Natural killer cell (primary cell): Measurements from ENCODE around the gene SSBP2. TPM values are rescaled to one million over a fixed set of nuclear protein-coding genes. Genes with fewer than 3 reads are reported as not detected.

Experiments
- ATAC-seq, 3 donors: fragments of 150-1000 bp in 2 of 3; fragments of 200-7000 bp in 1 of 3; cut with Tn5 transposase; 1 replicate in 1 of 3; 2 replicates in 2 of 3; pipeline ENCODE4 v1.10.0; 2021; ENCODE audit warnings: mild to moderate bottlenecking in 2 of 3, moderate library complexity in 2 of 3
- DNase-seq, 2 donors: peaks; one replicate each; pipeline versions ENCODE4 v3.0.0 to v3.0.0-alpha.2; 2013 to 2021; ENCODE audit warnings: mixed read lengths in 1 of 2
- H3K27ac ChIP-seq: one replicate; pipeline ENCODE4 v1.5.1; 2013; ENCODE audit warnings: mild to moderate bottlenecking, low read length
- H3K27me3 ChIP-seq: one replicate; pipeline ENCODE4 v1.6.1; 2013; ENCODE audit warnings: low read length; ENCODE audit not compliant: control insufficient read depth, insufficient read depth
- H3K36me3 ChIP-seq: one replicate; pipeline ENCODE4 v1.6.1; 2013; ENCODE audit warnings: low read length; ENCODE audit not compliant: control insufficient read depth, insufficient read depth
- H3K4me1 ChIP-seq: one replicate; pipeline ENCODE4 v1.6.1; 2013; ENCODE audit warnings: low read length; ENCODE audit not compliant: control insufficient read depth, insufficient read depth
- H3K4me3 ChIP-seq: one replicate; pipeline ENCODE4 v1.5.1; 2013; ENCODE audit warnings: low read length
- H3K9me3 ChIP-seq: one replicate; pipeline ENCODE4 v1.6.1; 2013; ENCODE audit warnings: low read length; ENCODE audit not compliant: control insufficient read depth, insufficient read depth
- H3K27ac Mint-ChIP-seq, 2 donors: one replicate each; pipeline ENCODE4 v1.8.0; 2022; ENCODE audit warnings: mild to moderate bottlenecking in 2 of 2, mixed read lengths in 2 of 2, moderate library complexity in 1 of 2
- H3K27me3 Mint-ChIP-seq, 2 donors: one replicate each; pipeline ENCODE4 v1.8.0; 2022; ENCODE audit warnings: low read depth in 2 of 2, mixed read lengths in 2 of 2
- H3K36me3 Mint-ChIP-seq: one replicate; pipeline ENCODE4 v1.8.0; 2022; ENCODE audit warnings: mixed read lengths
- H3K4me1 Mint-ChIP-seq, 2 donors: one replicate each; pipeline ENCODE4 v1.8.0; 2022; ENCODE audit warnings: mixed read lengths in 2 of 2
- H3K4me3 Mint-ChIP-seq: one replicate; pipeline ENCODE4 v1.8.0; 2022; ENCODE audit warnings: mild to moderate bottlenecking, moderate library complexity, mixed read lengths
- H3K9me3 Mint-ChIP-seq, 2 donors: one replicate each; pipeline ENCODE4 v1.8.0; 2022; ENCODE audit warnings: mixed read lengths in 2 of 2
- CTCF ChIP-seq: fragments of 200-600 bp; IDR thresholded peaks from one replicate; pipeline ENCODE4 v1.8.0; 2022; ENCODE audit warnings: antibody characterized with exemption
- WGBS: methylation state at CpG from one replicate; pipeline ENCODE4 v1.1.7; 2013; ENCODE audit warnings: missing lambda C conversion rate; ENCODE audit not compliant: insufficient coverage; 5-methylcytosine and 5-hydroxymethylcytosine counted together
- intact Hi-C: fragments of 100-400 bp; cut with micrococcal nuclease; formaldehyde crosslinking; loops from one replicate; pipeline ENCODE4 v1.14.2; 2022
- total RNA-seq, 4 donors: library from RNA; stranded (reverse); fragments of 120-200 nt in 1 of 4; gene quantifications; one replicate each; pipeline versions ENCODE4 v1.2.3 to v1.2.4, GENCODE V29; 2013 to 2022

The SSBP2 gene
- total RNA-seq, 3 donors from 2014 or later (not counting 1 experiment from before 2014, with no cell fraction given), result 13.1 to 17.3 (median 14.8) TPM

GRCh38 chr5:81763294-81763928 is 12.5 kb upstream of the SSBP2 start:
- no peaks in the 10 kb centered on the region for H3K9me3 Mint-ChIP-seq
- Histone ChIP-seq H3K4me3 (no peak overlapping the region), H3K27me3 (no peaks in the 10 kb centered on the region), H3K36me3 (no peaks in the 10 kb centered on the region), H3K27ac (no peak overlapping the region), H3K9me3 (no peaks in the 10 kb centered on the region), H3K4me1 (no peaks in the 10 kb centered on the region)
- 96% methylated on average over 4 of the region's 4 CpGs for WGBS
- no peaks in the 10 kb centered on the region for H3K36me3 Mint-ChIP-seq
- H3K4me1 Mint-ChIP-seq, result no peaks in the 10 kb centered on the region
- ATAC-seq (no peak), DNase-seq (no peak)
- TF ChIP-seq CTCF, result no peak
- H3K27ac Mint-ChIP-seq, result no peak overlapping the region
- peaks cover 23 to 32% of the 10 kb centered on the region in 2 donors for H3K27me3 Mint-ChIP-seq
- no peak overlapping the region for H3K4me3 Mint-ChIP-seq
- intact Hi-C loops, result no loop called here

GRCh38 chr5:81762853-81763252 is 12.0 kb upstream of the SSBP2 start:
- no peaks in the 10 kb centered on the region for H3K36me3 Mint-ChIP-seq
- no peaks in the 10 kb centered on the region for H3K4me1 Mint-ChIP-seq
- H3K27me3 Mint-ChIP-seq, result peaks cover 24 to 32% of the 10 kb centered on the region in 2 donors
- no peak for TF ChIP-seq CTCF
- intact Hi-C loops, result no loop called here
- Histone ChIP-seq H3K27ac (no peak overlapping the region), H3K4me1 (no peaks in the 10 kb centered on the region), H3K4me3 (no peak overlapping the region), H3K36me3 (no peaks in the 10 kb centered on the region), H3K27me3 (no peaks in the 10 kb centered on the region), H3K9me3 (no peaks in the 10 kb centered on the region)
- no peak overlapping the region for H3K27ac Mint-ChIP-seq
- ATAC-seq (no peak), DNase-seq (no peak)
- no peak overlapping the region for H3K4me3 Mint-ChIP-seq
- 93% methylated on average over 3 of the region's 4 CpGs for WGBS
- no peaks in the 10 kb centered on the region for H3K9me3 Mint-ChIP-seq

GRCh38 chr5:81762401-81762800 is 11.5 kb upstream of the SSBP2 start:
- Histone ChIP-seq H3K27ac (no peak overlapping the region), H3K4me1 (no peaks in the 10 kb centered on the region), H3K4me3 (no peak overlapping the region), H3K9me3 (no peaks in the 10 kb centered on the region), H3K27me3 (no peaks in the 10 kb centered on the region), H3K36me3 (no peaks in the 10 kb centered on the region)
- DNase-seq (no peak), ATAC-seq (no peak)
- Mint-ChIP-seq H3K27ac (no peak overlapping the region), H3K4me3 (no peak overlapping the region), H3K27me3 (peaks cover 25 to 32% of the 10 kb centered on the region in 2 donors), H3K36me3 (no peaks in the 10 kb centered on the region), H3K4me1 (no peaks in the 10 kb centered on the region), H3K9me3 (no peaks in the 10 kb centered on the region)
- TF ChIP-seq CTCF, result no peak
- WGBS, result 72% methylated on average over 2 of the region's 3 CpGs
- intact Hi-C loops, result no loop called here

GRCh38 chr5:81761970-81762369 is 11.1 kb upstream of the SSBP2 start:
- no peaks in the 10 kb centered on the region for H3K36me3 Mint-ChIP-seq
- H3K27ac Mint-ChIP-seq, result no peak overlapping the region
- Histone ChIP-seq H3K36me3 (no peaks in the 10 kb centered on the region), H3K4me1 (no peaks in the 10 kb centered on the region), H3K27me3 (no peaks in the 10 kb centered on the region), H3K9me3 (no peaks in the 10 kb centered on the region), H3K4me3 (no peak overlapping the region), H3K27ac (no peak overlapping the region)
- H3K4me1 Mint-ChIP-seq, result no peaks in the 10 kb centered on the region
- no peak for TF ChIP-seq CTCF
- peaks cover 27 to 32% of the 10 kb centered on the region in 2 donors for H3K27me3 Mint-ChIP-seq
- no peak overlapping the region for H3K4me3 Mint-ChIP-seq
- WGBS, result 100% methylated on average over 1 of the region's 1 CpG
- ATAC-seq (no peak), DNase-seq (no peak)
- intact Hi-C loops, result no loop called here
- no peaks in the 10 kb centered on the region for H3K9me3 Mint-ChIP-seq
